Stimulated activated CD4-positive, alpha-beta T cell treated with anti-CD3 and anti-CD28 coated beads, Interleukin-2, amount 100 ng/mL, for 48 hours (primary cell): ENCODE data around the gene CXorf58.
"Not testable (repeated sequence)": the region's sequence is repeated elsewhere in the genome, so short reads cannot be mapped to it uniquely, and the experiment has no call there.

Experiments
- DNase-seq, 2 donors: peaks; one replicate each; pipeline ENCODE4 v3.0.0-alpha.2; 2020

CXorf58 gene, protein sequence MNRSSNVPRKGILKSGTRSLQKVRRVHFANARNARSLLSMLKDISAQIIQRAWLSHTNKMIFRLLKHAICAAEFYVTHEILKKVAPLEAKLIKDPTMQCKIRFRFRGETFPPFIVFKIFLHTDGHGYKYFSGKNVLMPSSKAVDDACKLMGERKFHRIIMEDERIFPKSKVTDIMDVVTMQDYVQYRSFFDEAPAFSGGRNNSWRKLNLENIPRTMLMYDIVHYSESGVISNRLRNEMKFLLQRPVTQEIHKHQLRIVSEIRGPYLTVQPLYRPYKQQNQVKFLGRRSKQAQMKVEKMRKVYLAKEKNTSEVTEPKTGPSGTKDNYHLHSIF

DNA sequence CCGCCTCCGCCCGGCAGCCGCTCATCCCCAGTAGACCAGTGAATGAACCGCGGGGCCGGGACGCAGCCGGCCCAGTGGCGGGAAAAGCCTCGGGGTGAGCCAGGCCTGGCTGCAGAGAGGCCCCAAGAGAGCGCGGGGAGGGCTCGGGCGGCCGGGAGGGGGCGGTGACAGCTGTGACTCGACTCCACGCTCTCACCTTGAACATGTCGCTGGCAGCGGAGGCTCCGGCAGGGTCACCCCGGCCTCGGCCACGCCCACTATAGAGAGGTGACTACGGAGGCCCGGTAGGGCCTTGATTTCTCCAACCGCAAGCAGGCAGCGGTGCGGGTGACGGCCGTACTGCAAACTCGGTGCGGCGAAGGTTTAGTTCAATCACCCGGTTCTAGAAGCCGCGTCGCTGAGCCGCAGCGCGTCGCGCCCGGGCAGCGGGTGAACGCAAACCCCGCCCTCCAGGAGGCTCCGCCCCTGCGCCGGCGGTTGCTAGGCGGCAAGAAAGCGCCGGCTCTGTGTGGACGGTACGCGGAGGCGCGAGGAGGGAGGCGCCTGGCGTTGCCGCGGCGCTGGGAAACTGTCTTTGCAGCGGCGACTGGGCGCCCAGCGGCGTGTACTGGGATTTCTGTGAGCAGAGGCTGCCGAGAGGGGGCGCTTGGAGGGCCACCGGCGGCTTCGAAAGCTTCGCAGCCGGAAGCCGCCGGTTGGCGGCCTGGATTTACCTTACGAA lies at the start of gene CXorf58, which contains the start of gene APOO:
Gene CXorf58, plus strand, starts transcription at position 509 of the 721 bp plus-strand sequence. CDS start 2,297 bp downstream, outside the sequence.
Gene APOO, minus strand, starts transcription at position 441 of the 721 bp plus-strand sequence. Its CDS starts 236 bp downstream, at position 205.
- DNase-seq: peak; percentile 78 to 82

DNA sequence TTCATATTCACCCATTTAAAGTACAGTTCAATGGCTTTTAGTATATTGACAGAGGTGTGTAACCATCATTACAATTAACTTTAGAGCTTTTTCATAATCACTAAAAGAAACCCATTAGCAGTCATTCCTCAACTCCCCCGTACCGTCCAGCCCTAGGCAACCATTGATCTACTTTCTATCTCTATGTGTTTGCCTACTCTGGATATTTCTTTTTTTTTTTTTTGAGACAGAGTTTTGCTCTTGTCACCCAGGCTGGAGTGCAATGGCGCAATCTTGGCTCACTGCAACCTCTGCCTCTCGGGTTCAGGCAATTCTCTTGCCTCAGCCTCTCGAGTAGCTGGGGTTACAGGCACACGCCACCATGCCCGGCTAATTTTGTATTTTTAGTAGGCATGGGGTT lies 48.6 kb upstream of the CXorf58 start:
- not testable (repeated sequence) for DNase-seq

DNA sequence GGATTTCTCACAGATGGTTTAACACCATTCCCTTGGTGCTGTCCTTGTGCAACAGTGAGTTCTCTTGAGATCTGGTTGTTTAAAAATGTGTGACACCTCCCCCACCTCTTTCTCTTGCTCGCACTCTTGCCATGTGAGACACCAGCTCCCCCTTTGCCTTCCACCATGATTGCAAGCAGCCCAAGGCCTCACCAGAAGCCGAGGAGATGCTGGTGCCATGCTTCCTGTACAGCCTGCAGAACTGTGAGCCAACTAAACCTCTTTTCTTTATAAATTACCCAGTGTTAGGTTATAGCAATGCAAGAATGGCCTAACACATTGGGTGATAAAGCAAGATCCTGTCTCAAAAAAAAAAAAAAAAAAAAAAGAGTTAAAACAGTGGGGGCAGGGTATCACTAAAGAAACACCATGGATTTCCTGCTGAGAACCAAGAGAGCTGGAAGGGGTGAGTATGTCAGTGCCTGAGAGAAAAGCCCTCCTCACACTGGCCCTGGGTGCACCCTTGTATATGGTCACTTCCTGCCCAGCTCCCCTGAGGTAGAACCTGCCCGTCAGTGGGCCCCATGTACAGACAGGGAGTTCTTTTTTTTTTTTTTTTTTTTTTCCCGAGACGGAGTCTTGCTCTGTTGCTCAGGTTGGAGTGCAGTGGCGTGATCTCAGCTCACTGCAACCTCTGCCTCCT lies 46.5 kb upstream of the CXorf58 start:
- DNase-seq: no peak

DNA sequence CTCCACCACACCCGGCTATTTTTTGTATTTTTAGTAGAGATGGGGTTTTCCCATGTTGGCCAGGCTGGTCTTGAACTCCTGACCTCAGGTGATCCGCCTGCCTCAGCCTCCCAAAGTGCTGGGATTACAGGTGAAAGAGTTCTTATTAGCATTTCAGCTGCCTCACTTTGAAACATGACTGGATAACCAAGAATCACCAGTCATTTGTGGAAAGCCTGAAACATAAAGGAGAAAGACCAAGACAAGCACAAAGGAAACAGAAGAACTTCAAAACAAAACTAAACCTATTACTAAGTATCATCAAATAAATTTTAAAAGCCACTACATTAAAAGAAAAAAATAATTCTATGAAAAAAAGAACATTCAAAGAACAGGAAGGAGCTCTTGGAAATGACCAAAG lies 45.9 kb upstream of the CXorf58 start:
- not testable (repeated sequence) for DNase-seq

DNA sequence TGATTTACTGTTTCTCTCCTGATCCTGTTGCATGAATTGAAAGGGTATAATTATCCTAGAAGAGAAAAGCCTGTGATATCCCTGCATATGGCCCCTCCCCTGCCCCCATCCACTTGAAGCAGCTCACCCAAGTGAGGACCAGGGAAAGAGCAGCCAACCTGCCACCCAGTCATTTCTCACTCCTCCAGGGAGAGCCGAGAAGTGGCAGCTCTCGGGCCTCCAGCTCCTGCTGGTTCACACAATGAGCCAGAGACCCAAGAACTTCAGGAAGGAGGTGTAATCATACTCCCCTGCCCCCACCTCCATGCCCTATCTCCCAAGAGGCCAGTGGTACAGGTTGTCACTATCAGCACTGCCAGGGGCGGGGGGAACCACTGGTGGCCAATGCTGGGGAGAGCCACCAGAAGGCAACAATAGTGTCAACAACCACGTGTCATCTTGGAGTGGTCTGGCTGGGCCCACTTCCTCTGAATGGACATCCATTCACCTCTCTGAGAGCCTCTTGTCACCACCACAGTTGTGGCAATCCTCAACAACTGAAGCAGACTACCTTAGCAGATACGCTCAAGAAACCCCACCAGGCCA lies 43.0 kb upstream of the CXorf58 start:
- no peak for DNase-seq

DNA sequence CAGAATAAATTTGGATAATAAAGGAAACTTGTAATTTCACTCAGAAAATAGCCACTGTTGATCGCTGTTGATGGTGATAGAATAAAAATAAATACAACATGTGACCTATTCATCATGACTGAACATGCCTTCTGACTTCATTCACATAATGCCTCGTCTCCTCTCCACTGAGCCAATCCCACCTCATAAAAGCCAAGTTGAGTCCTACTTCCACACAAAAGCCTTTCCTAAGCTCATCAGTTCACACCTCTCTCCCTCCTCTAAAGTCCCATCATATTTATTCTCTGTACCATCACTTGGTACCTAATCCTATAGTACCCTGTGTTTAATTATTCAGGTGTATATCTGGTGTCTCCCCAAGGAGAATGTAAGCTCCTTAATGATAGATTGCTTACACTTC lies 37.8 kb upstream of the CXorf58 start:
- DNase-seq: no peak

DNA sequence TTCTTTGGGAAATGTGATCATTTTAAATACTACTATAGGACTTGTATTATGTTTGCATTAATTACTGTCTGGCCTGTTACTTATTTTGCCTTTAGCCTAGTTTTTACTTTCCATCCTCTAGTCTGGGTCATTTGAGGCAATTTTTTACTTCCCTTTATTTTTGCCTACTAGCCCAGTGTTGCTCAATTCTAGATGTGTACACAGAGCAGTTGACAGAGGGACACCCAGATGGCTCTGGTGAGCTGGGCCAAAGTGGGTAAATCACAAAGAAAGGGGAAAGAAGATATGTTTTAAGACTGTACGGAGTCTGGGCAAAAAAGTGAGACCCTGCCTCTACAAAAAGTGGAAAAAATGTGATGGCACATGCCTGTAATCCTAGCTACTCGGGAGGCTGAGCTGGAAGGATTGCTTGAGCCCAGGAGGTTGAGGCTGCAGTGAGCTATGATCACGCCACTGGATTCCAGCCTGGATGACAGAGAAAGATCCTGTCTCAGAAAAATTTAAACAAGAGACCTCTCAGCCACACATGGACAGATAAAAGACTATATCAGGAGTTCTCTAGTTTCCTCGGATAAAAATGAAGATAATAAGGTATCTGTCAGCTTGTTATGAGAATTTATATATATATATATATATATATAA lies 35.8 kb upstream of the CXorf58 start:
- no peak for DNase-seq

DNA sequence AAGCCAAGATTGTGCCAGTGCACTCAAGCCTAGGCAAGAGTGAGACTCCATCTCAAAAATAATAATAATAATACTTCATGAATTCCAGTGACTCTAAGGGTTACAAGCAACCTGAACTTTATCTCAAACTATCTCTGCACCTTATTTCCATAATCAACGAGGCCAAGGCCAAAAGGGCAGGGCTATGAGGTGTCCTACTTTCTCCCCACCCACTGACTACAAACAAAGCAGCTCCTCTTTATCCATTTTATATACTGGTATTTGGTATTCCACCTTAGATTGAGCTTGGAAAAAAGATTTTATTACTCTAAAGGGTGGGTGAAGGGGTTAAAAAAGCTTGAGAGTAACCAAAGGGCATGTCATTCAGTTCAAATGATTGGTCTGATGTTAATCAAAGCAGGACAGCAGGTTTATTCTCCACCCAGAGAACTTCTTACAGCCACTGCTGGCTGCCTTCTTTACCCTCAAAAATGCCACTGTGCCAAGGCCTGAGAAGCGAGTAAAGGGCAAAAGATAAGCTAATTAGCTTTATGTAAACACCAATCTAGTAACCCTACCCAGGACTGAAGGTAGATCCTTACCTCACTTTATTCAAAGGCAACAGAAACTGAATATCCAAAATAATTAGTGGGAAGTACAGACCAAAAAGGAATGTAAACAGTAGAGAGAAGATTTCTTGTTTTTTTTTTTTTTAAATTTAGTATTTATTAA lies 28.3 kb upstream of the CXorf58 start:
- DNase-seq: no peak

DNA sequence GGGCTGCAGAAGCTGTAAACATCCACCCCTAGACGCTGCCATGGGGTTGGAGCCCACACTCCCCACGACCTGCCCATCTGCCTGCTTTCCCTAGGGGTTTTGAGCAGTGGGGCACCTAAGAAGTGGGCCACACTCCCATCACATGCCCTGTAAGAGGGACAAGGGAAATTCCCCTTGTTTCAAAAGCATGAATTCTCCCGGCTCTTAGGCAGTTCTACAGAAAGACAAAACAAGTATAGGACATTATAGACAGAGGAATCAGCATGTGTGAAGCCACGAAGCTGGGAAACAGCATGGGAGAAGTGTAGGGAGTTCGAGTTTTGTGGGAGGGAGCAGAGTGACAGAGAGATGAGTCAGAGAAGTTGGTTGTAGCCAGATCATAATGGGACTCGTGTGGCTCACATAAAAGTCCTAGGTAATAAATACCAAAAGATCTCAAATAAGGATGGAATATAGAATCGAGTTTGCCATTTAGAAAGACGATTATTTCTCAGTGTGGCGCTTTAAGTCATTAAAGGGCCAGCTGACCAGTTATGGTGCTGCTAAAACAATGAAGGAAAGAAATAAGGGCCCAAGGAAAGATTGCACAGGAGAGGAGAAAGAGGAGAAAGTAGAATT lies 24.0 kb upstream of the CXorf58 start:
- DNase-seq: no peak

DNA sequence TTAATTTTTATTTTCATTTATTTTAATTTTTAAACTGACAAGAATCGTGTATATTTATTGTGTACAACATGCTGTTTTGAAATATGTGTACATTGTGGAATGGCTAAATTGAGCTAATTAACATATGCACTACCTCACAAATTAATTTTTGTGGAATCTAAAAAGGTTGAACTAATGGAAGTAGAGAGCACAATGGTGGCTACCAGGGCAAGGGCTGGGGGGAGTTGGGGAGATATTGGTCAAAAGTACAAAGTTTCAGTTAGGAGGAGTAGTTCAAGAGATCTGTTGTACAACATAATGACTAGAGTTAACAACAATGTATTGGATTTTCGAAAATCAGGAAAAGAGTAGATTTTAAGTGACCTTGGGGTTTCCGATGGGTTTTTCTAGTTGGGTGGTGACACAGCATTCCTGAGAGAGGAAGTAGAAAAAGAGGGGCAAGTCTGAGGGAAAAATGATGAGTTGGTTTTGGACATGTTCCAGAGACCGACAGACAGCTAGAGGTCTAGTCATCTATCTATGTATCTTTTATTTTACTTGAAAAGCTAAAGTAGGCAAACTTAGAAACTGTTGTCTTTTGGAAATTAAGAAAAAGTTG lies 23.3 kb upstream of the CXorf58 start:
- DNase-seq: no peak

DNA sequence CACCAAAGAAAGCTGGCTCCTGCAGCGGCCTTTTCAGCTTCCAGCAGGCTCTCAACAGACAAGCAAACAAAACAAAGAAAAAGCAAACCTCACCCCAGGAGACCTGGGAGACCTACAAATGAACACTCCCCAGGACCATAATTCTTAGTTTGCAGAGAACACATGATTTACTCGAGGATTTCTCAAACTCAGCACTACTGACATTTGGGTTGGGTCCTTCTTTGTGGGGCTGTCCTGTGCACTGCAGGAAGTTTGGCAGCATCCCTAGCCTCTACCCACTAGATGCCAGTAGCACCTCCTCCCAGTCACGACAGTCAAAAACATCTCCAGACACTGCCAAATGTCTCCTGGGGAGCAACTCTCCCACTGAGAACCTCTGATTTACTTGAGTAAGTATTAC lies 22.0 kb upstream of the CXorf58 start:
- no peak for DNase-seq

DNA sequence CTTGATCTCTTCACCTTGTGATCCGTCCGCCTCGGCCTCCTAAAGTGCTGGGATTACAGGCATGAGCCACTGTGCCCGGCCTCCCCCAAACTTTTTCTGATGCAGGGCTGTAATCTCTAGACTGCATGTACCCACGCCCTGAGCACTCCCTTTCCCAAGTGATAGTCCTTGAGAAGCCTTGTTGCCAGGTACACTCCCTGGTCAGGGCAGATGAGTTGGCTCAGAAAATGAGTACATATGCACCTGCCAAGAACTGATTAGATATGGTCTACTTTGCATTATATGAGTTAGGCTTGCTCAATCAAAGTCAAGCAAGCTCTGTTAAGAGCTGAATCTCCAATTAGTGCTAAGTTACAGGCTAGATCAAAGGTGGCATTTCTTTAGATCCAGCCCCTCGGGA lies 20.4 kb upstream of the CXorf58 start:
- DNase-seq: no peak

DNA sequence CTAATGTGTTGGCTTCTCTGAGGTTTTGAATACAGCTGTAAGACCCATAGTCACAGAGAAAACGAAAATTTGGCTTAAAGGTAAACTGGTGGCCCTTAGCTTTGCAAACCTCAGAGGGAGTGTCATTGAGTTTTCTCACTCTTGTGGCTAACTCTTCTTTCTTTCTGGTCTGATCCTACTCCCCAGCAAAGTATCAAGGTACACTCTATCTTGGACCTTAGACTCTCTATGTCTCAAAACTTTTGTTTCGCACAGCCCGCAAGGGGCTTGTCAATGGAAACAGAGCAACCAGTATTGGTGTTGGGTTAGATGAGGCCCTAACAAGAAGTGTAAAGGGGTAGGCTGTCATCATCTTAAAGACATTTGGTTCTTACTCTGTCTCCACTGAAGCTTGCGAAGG lies 19.9 kb upstream of the CXorf58 start:
- DNase-seq: no peak

DNA sequence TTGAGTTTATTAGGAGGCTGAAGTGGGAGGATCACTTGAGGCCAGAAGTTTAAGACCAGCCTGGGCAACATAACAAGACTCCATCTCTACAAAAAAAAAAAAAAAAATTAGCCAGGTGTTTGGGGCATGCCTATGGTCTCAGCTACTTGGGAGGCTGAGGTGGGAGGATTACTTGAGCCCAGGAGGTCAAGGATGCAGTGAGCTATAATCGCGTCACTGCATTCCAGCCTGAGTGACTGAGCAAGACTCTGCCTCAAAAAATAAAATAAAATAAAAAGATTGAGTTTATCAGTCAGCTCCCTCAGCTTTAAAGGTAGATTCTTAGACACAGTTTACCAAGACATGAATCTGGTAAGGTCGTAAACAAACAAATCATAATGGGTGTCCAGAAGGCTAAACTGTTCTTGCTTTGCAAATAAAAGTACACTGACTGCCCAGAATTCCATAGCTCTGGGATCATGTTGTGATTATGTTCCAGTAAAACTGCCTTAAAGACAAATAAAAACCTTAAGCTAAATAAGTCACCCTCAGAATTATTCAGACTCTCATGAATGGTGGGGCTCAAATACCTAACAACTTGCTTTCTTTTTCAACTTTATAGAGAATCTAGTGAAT lies 18.8 kb upstream of the CXorf58 start:
- DNase-seq: no peak

DNA sequence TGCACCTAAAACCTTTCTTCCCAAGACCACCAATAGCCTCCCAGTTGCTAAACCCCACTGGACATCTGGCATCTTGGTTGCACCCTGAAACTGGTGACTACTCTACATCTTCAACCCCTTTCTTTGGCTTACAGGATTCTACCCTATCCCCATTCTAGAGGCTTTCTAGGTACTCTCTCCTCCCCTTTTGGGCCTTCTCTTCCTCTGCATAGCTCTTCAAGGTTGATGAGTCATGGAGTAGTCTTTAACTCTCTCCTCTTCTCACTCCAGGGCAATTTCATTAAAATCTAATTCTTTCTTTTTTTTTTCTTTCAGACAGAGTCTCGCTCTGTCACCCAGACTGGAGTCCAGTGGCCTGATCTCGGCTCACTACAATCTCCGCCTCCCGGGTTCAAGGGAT lies 16.9 kb upstream of the CXorf58 start:
- no peak for DNase-seq

DNA sequence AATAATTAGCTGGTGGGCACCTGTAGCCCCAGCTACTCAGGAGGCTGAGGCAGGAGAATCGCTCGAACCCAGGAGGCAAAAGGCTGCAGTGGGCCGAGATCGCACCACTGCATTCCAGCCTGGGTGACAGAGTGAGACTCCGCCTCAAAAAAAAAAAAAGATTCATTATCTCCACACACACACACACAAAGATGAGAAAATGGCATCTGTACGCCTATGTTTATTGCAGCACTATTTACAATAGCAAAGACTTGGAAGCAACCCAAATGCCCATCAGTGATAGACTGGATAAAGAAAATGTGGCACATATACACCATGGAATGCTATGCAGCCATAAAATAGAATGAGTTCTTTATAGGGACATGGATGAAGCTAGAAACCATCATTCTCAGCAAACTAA lies 12.8 kb upstream of the CXorf58 start:
- DNase-seq: not testable (repeated sequence)

DNA sequence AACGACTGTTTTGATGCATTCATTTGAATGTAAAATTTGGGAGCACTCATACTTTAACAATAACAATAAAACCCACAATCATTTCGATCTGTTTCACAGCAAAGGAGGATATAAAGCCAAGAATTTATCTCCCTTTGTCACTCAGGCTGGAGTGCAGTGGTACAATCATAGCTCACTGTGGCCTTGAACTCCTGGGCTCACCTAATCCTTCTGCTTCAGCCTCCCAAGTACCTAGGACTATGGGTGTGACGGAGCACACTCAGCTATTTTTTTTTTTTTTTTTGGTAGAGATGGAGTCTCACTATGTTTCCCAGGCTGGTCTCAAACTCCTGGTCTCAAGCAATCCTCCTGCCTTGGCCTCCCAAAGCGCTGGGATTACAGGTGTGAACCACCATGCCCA lies 11.3 kb upstream of the CXorf58 start:
- not testable (repeated sequence) for DNase-seq

DNA sequence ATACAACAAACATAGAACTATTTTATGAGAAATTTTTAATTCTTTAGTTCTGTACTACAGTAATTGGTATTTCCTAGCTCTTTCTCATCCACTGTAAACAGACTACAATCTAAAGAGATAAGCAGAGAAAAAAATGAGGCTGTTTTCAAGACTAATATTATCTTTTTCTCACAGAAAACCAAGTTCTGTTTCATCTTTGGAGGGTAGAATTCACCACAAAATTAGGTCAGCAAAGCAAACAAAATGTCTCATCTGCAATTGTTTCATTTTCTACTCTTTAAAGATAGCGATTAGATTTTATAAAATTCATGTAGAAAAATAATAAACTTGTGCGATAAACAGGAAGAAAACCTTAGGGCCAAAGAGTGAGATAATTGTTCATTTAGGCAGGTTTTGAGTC lies 10.8 kb upstream of the CXorf58 start:
- no peak for DNase-seq

DNA sequence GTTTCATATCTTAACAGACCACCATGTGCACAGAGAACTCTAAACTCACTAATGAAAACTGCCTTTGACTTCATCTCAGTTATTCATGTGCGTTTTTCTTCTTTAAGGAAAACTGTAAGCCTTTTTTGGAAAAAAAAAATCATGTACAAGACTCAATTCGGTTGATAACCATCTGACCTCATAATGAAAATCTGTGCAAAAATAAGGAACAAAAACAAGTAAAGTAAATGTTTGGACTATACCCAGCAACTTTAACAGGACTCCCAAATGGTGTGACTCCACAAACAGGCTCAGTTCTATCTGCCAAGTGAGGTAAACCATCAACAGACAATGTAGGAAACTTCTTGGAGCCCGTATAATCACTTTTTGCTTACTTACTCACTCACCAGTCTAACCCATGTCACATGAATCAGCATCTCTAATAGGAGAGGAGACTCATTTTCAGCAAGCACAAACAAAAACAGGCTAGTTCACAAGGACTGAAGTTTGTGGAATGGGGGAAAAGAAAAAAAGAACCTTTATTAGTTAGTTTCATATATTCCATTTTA lies 9.3 kb upstream of the CXorf58 start:
- DNase-seq: no peak

DNA sequence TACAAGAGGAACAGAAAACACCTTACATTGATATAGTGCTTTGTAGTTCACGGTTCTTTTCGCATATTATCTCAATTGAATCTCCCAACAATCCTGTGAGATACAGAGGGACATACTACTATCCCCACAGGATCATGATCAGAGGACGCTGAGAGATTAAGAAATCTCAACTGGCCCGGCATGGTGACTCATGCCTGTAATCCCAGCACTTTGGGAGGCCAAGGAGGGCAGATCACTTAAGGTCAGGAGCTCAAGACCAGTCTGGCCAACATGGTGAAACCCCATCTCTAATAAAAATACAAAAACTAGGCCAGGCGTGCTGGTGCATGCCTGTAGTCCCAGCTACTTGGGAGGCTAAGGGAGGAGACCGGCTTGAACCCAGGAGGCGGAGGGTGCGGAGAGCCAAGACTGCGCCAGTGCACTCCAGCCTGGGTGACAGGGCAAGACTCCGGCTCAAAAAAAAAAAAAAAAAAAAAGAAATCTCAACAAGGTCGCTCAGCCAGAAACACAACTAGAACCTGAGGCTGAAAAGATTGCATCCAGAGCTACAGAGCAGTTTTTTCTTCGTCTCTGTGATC lies 7.5 kb upstream of the CXorf58 start:
- DNase-seq: no peak
